DMS53 (cell line): ENCODE measurements around the gene PPP2R5A.
A peak's percentile ranks its signal among the peaks of the same experiment; 100 is the strongest.
"Not testable (repeated sequence)": the region's sequence is repeated elsewhere in the genome, so short reads cannot be mapped to it uniquely, and the experiment has no call there.

Experiments used
- DNase-seq: peaks from one replicate; lab custom pipeline; 2025; lab: John Stamatoyannopoulos, UW

PPP2R5A gene

GRCh38 chr1:212355230-212355969 lies 70.2 kb downstream of the PPP2R5A start:
- no peak for DNase-seq

- DNase-seq: no peak
Measured at GRCh38 chr1:212359794-212360479, 74.7 kb downstream of the PPP2R5A start.

GRCh38 chr1:212364985-212365384 lies 79.8 kb downstream of the PPP2R5A start:
- DNase-seq: no peak

- no peak for DNase-seq
Measured at GRCh38 chr1:212366901-212367300, 81.7 kb downstream of the PPP2R5A start.

- DNase-seq: no peak
Measured at GRCh38 chr1:212367474-212368072, 82.4 kb downstream of the PPP2R5A start.

GRCh38 chr1:212368073-212368484 lies 82.9 kb downstream of the PPP2R5A start:
- DNase-seq: peak; percentile 89

GRCh38 chr1:212375986-212376385 lies 90.8 kb downstream of the PPP2R5A start:
- no peak for DNase-seq

- DNase-seq: no peak
Measured at GRCh38 chr1:212377644-212378043, 92.4 kb downstream of the PPP2R5A start.

- no peak for DNase-seq
Measured at GRCh38 chr1:212379366-212379765, 94.2 kb downstream of the PPP2R5A start.

- no peak for DNase-seq
Measured at GRCh38 chr1:212381397-212382035, 96.3 kb downstream of the PPP2R5A start.

GRCh38 chr1:212386029-212386428 lies 100.8 kb downstream of the PPP2R5A start:
- DNase-seq: no peak

GRCh38 chr1:212388985-212389716 lies 103.9 kb downstream of the PPP2R5A start:
- no peak for DNase-seq

- not testable (repeated sequence) for DNase-seq
Measured at GRCh38 chr1:212395678-212396437, 110.6 kb downstream of the PPP2R5A start.

- DNase-seq: peak; percentile 13
Measured at GRCh38 chr1:212396638-212397037, 111.4 kb downstream of the PPP2R5A start.

GRCh38 chr1:212397171-212397570 lies 112.0 kb downstream of the PPP2R5A start:
- no peak for DNase-seq

- DNase-seq: no peak
Measured at GRCh38 chr1:212401042-212401441, 115.8 kb downstream of the PPP2R5A start.

- no peak for DNase-seq
Measured at GRCh38 chr1:212401838-212402582, 116.8 kb downstream of the PPP2R5A start.

- no peak for DNase-seq
Measured at GRCh38 chr1:212402666-212403321, 117.6 kb downstream of the PPP2R5A start.

GRCh38 chr1:212410231-212410820 lies 125.1 kb downstream of the PPP2R5A start:
- DNase-seq: no peak
